ENCODE measurements around the gene TRMT6.

DNA sequence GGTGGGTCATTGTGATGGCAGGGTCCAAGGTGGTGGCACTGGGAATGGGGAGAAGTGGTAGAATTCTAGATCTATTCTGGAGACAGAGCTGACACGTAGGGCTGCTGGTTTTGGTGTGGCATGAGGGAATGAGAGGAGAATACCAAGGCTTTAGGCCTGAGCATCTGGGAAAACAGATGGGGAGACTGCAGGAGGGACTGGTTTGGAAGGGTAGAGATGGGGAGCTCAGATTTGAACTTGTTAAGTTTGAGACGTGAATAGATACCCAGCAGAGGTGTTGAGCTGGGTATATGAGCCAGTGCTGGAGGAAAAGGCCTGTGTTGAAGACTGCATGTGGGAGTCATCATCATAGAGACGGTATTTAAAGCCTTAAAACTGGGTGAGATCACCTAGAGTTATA lies 17.5 kb downstream of the TRMT6 start:
- TF ChIP-seq, protein P1, sequence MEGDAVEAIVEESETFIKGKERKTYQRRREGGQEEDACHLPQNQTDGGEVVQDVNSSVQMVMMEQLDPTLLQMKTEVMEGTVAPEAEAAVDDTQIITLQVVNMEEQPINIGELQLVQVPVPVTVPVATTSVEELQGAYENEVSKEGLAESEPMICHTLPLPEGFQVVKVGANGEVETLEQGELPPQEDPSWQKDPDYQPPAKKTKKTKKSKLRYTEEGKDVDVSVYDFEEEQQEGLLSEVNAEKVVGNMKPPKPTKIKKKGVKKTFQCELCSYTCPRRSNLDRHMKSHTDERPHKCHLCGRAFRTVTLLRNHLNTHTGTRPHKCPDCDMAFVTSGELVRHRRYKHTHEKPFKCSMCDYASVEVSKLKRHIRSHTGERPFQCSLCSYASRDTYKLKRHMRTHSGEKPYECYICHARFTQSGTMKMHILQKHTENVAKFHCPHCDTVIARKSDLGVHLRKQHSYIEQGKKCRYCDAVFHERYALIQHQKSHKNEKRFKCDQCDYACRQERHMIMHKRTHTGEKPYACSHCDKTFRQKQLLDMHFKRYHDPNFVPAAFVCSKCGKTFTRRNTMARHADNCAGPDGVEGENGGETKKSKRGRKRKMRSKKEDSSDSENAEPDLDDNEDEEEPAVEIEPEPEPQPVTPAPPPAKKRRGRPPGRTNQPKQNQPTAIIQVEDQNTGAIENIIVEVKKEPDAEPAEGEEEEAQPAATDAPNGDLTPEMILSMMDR (conservative IDR thresholded peaks at IDR 0.05) = no peak
- no peak for TF ChIP-seq ZFX (IDR thresholded peaks at IDR 0.05)

All from C4-2B (cell line).